PFSK-1 (cell line): ENCODE measurements around the gene TTLL11.

ENCODE experiments used
- POLR2AphosphoS5 ChIP-seq: IDR thresholded peaks from 2 replicates; pipeline ENCODE4 v1.6.1; 2012; ENCODE audit warnings: low read depth, mild to moderate bottlenecking, control low read depth, low read length, moderate library complexity
- SIN3A ChIP-seq: IDR thresholded peaks from 2 replicates; pipeline ENCODE4 v1.6.1; 2012; ENCODE audit warnings: mild to moderate bottlenecking, low read length, moderate library complexity, borderline replicate concordance; ENCODE audit not compliant: insufficient read depth

GRCh38 chr9:121852241-121852640 lies 240.9 kb downstream of the TTLL11 start:
- no peak for TF ChIP-seq POLR2AphosphoS5
- no peak for TF ChIP-seq SIN3A
